IMR-90 (cell line): ENCODE results near the gene NCAPH2. TPM values are rescaled to one million over a fixed set of nuclear protein-coding genes. Genes with fewer than 3 reads are reported as not detected.

Experiments
- ATAC-seq: fragments of 200-7000 bp; cut with Tn5 transposase; 2 replicates; pipeline ENCODE4 v1.9.1; 2020; ENCODE audit warnings: low read depth, mild to moderate bottlenecking, moderate library complexity
- BruUV-seq: library from RNA; stranded (reverse); fragments of 400-500 nt; replicated peaks from 2 replicates; lab custom pipeline; 2021; lab: Mats Ljungman, UMichigan
- CTCF ChIA-PET: fragments of 300-600 bp; formaldehyde crosslinking; extraction: SDS; loops from one replicate; lab custom pipeline; 2021; ENCODE audit warnings: antibody characterized with exemption; lab: Yijun Ruan, JAX
- POLR2A ChIA-PET: fragments of 300-600 bp; sonication (Branson Sonifier 250); formaldehyde crosslinking; loops from one replicate; lab custom pipeline; 2022; ENCODE audit warnings: antibody characterized with exemption; ENCODE audit not compliant: unreplicated experiment; lab: Charles Lee
- DNase-seq: peaks from one replicate; pipeline ENCODE4 v3.0.0; 2013
- H2AFZ ChIP-seq: replicated peaks from 2 replicates; pipeline ENCODE3; 2013; ENCODE audit warnings: low read length, mild to moderate bottlenecking; ENCODE audit not compliant: poor library complexity
- H2AK5ac ChIP-seq: 2 replicates; pipeline ENCODE4 v1.6.1; 2013; ENCODE audit warnings: low read depth, low read length, inconsistent platforms
- H2AK9ac ChIP-seq: replicated peaks from 2 replicates; pipeline ENCODE3; 2013; ENCODE audit warnings: mild to moderate bottlenecking, low read depth, low read length, moderate library complexity; ENCODE audit not compliant: poor library complexity
- H2BK120ac ChIP-seq: 2 replicates; pipeline ENCODE4 v1.6.1; 2013; ENCODE audit warnings: low read depth, low read length, inconsistent platforms
- H2BK15ac ChIP-seq: 3 replicates; pipeline ENCODE4 v1.6.1; 2013; ENCODE audit warnings: low read depth, low read length, inconsistent platforms
- H2BK20ac ChIP-seq: 2 replicates; pipeline ENCODE4 v1.6.1; 2013; ENCODE audit warnings: low read depth, mild to moderate bottlenecking, inconsistent platforms, low read length, moderate library complexity
- H2BK5ac ChIP-seq: 2 replicates; pipeline ENCODE4 v1.6.1; 2013; ENCODE audit warnings: mild to moderate bottlenecking, low read depth, low read length, inconsistent platforms; ENCODE audit not compliant: poor library complexity, severe bottlenecking
- H3K14ac ChIP-seq: replicated peaks from 2 replicates; pipeline ENCODE4 v1.6.1; 2013; ENCODE audit warnings: low read depth, low read length, inconsistent platforms
- H3K18ac ChIP-seq: 2 replicates; pipeline ENCODE4 v1.6.1; 2013; ENCODE audit warnings: low read depth, low read length, control low read depth
- H3K23ac ChIP-seq: 2 replicates; pipeline ENCODE4 v1.6.1; 2013; ENCODE audit warnings: low read depth, low read length, inconsistent platforms
- H3K27ac ChIP-seq: 2 replicates; pipeline ENCODE4 v1.5.1; 2013; ENCODE audit warnings: mild to moderate bottlenecking, control low read depth, low read length; ENCODE audit not compliant: insufficient read depth
- H3K27me3 ChIP-seq: 2 replicates; pipeline ENCODE4 v1.6.1; 2013; ENCODE audit warnings: low read length; ENCODE audit not compliant: control insufficient read depth, insufficient read depth
- H3K36me3 ChIP-seq: 2 replicates; pipeline ENCODE4 v1.6.1; 2013; ENCODE audit warnings: low read length, mixed read lengths; ENCODE audit not compliant: control insufficient read depth, insufficient read depth
- H3K4ac ChIP-seq: 2 replicates; pipeline ENCODE4 v1.6.1; 2013; ENCODE audit warnings: low read depth, low read length, inconsistent platforms
- H3K4me1 ChIP-seq: 2 replicates; pipeline ENCODE4 v1.6.1; 2013; ENCODE audit warnings: low read length, mixed read lengths; ENCODE audit not compliant: control insufficient read depth, insufficient read depth
- H3K4me2 ChIP-seq: 2 replicates; pipeline ENCODE4 v1.6.1; 2013; ENCODE audit warnings: low read depth, mild to moderate bottlenecking, control low read depth, low read length, moderate library complexity
- H3K4me3 ChIP-seq: 2 replicates; pipeline ENCODE4 v1.5.1; 2013; ENCODE audit warnings: low read depth, mild to moderate bottlenecking, control low read depth, low read length, moderate library complexity; ENCODE audit not compliant: insufficient read depth
- H3K56ac ChIP-seq: 2 replicates; pipeline ENCODE4 v1.6.1; 2013; ENCODE audit warnings: low read length, inconsistent platforms; ENCODE audit not compliant: insufficient read depth; ENCODE audit errors: extremely low read depth
- H3K79me1 ChIP-seq, 2 experiments: 2 replicates each; pipeline ENCODE4 v1.6.1; 2013; ENCODE audit warnings: low read length in 2 of 2, inconsistent platforms in 1 of 2, low read depth in 1 of 2
- H3K9ac ChIP-seq: 2 replicates; pipeline ENCODE4 v1.6.1; 2013; ENCODE audit warnings: low read depth, low read length, control low read depth
- H3K9me1 ChIP-seq: 2 replicates; pipeline ENCODE4 v1.6.1; 2013; ENCODE audit warnings: low read length, inconsistent platforms; ENCODE audit not compliant: insufficient read depth
- H3K9me3 ChIP-seq: 2 replicates; pipeline ENCODE4 v1.6.1; 2013; ENCODE audit warnings: low read length; ENCODE audit not compliant: control insufficient read depth, insufficient read depth
- H4K20me1 ChIP-seq: 2 replicates; pipeline ENCODE4 v1.6.1; 2013; ENCODE audit warnings: low read length, inconsistent platforms; ENCODE audit not compliant: insufficient read depth
- H4K5ac ChIP-seq: 2 replicates; pipeline ENCODE4 v1.6.1; 2013; ENCODE audit warnings: mild to moderate bottlenecking, low read depth, low read length, control low read depth
- H4K8ac ChIP-seq, 2 experiments: 2 replicates each; pipeline ENCODE4 v1.6.1; 2013; ENCODE audit warnings: low read depth in 2 of 2, low read length in 2 of 2, control low read depth in 1 of 2, inconsistent platforms in 1 of 2
- H4K91ac ChIP-seq: 2 replicates; pipeline ENCODE4 v1.6.1; 2013; ENCODE audit warnings: low read depth, low read length, inconsistent platforms; ENCODE audit not compliant: insufficient read depth
- ELK1 ChIP-seq: fragments of 150-350 bp; IDR thresholded peaks from 2 replicates; pipeline ENCODE4 v1.6.1; 2016; ENCODE audit warnings: low read depth, mild to moderate bottlenecking, low read length, moderate library complexity, borderline replicate concordance
- MAFK ChIP-seq: IDR thresholded peaks from 2 replicates; pipeline ENCODE4 v1.6.1; 2012; ENCODE audit warnings: low read depth, low read length, improper control_type of control experiment
- POLR2A ChIP-seq: IDR thresholded peaks from 2 replicates; pipeline ENCODE4 v1.6.1; 2012; ENCODE audit warnings: mild to moderate bottlenecking, low read depth, low read length
- WGBS, 2 experiments: methylation state at CpG; one replicate each; pipeline versions ENCODE4 v1.1.5 to v1.1.7; 2013; ENCODE audit warnings: missing lambda C conversion rate in 2 of 2; ENCODE audit not compliant: insufficient read length in 1 of 2; ENCODE audit errors: extremely low coverage in 2 of 2; 5-methylcytosine and 5-hydroxymethylcytosine counted together
- dilution Hi-C: fragments of 300-500 bp; cut with HindIII; formaldehyde crosslinking; loops from one replicate; pipeline ENCODE4 v1.14.3; 2018; ENCODE audit warnings: low sequenced_read_pairs; ENCODE audit not compliant: unreplicated experiment
- in situ Hi-C: fragments of 300-500 bp; cut with MboI; formaldehyde crosslinking; loops from 3 replicates; pipeline ENCODE4 v1.14.3; 2019; ENCODE audit warnings: low sequenced_read_pairs, inconsistent platforms, mixed read lengths
- intact Hi-C: fragments of 100-400 bp; cut with micrococcal nuclease; formaldehyde crosslinking; loops from 2 replicates; pipeline ENCODE4 v1.10.0; 2022
- polyA plus RNA-seq, 3 experiments: library from polyadenylated mRNA; depleted of rRNA; stranded (reverse); fragments of >200 nt; gene quantifications; 2 replicates each; pipeline ENCODE4 v1.2.3, GENCODE V29; 2012; ENCODE audit warnings: low replicate concordance in 1 of 3
- total RNA-seq: library from RNA; depleted of rRNA; stranded (reverse); fragments of >200 nt; gene quantifications from 2 replicates; pipeline ENCODE4 v1.2.3, GENCODE V29; 2012

NCAPH2 gene
- total and polyA plus RNA-seq, 2 of the 4 experiments (the other 2 are of a cell fraction) = 30.2 to 38.5 TPM

GRCh38 chr22:50567721-50568252, 59.8 kb downstream of the NCAPH2 start:
- in situ Hi-C loops = no loop called here
- no peak overlapping the region for H2BK5ac ChIP-seq
- BruUV-seq = no TSS peak
- TF ChIP-seq ELK1 = no peak
- TF ChIP-seq MAFK = no peak
- no peak for TF ChIP-seq POLR2A
- H3K36me3 ChIP-seq = no peaks in the 10 kb centered on the region; the same call in 1 of the 2 replicates
- dilution Hi-C loops = no loop called here
- no peak for DNase-seq
- no peak overlapping the region for H3K18ac ChIP-seq
- H3K4me1 ChIP-seq = no peaks in the 10 kb centered on the region
- H2BK20ac ChIP-seq = no peak overlapping the region
- H3K79me1 ChIP-seq = no peaks in the 10 kb centered on the region
- no peak overlapping the region for H3K9ac ChIP-seq
- H3K4me2 ChIP-seq = no peak overlapping the region
- H4K5ac ChIP-seq = no peak overlapping the region
- intact Hi-C loops = no loop called here
- H3K27ac ChIP-seq = no peak overlapping the region
- no peak overlapping the region for H3K23ac ChIP-seq
- no peak overlapping the region for H3K56ac ChIP-seq
- H3K14ac ChIP-seq = no peak overlapping the region
- H4K8ac ChIP-seq = no peak overlapping the region
- no peak overlapping the region for H2AK5ac ChIP-seq
- H3K9me3 ChIP-seq = no peaks in the 10 kb centered on the region
- 0 out of 2 replicates have a peak, but pooled peaks cover 4% of the 10 kb centered on the region for H3K9me1 ChIP-seq
- ChIA-PET POLR2A (no interaction called here), CTCF (no interaction called here)
- H3K27me3 ChIP-seq = peaks cover 7% of the 10 kb centered on the region; the same call in 1 of the 2 replicates
- no peak overlapping the region for H2BK120ac ChIP-seq
- H4K91ac ChIP-seq = no peak overlapping the region
- H2AFZ ChIP-seq = no peak overlapping the region
- H2BK15ac ChIP-seq = no peak overlapping the region
- no peak overlapping the region for H2AK9ac ChIP-seq
- no peak overlapping the region for H3K4ac ChIP-seq
- no CpG with 5 or more reads among the region's 7 CpGs for WGBS, 2 experiments
- no peak for ATAC-seq
- H3K4me3 ChIP-seq = no peak overlapping the region
- H4K20me1 ChIP-seq = no peaks in the 10 kb centered on the region
